ENCODE results near the gene BRWD1.
"Not testable (repeated sequence)": the region's sequence is repeated elsewhere in the genome, so short reads cannot be mapped to it uniquely, and the experiment has no call there.

GRCh38 chr21:39157241-39157640, 156.2 kb downstream of the BRWD1 start:
- not testable (repeated sequence) for TF ChIP-seq POLR2A, POLR2AphosphoS5 (IDR thresholded peaks at IDR 0.05; ENCODE audit: low read depth, low read length)
